ENCODE results near the gene EXOC6B. TPM values are rescaled to one million over a fixed set of nuclear protein-coding genes. Genes with fewer than 3 reads are reported as not detected.

Gene EXOC6B
- total RNA-seq, 4 donors from 2014 or later, result 54.9 to 93.7 (median 64.6) TPM

DNA sequence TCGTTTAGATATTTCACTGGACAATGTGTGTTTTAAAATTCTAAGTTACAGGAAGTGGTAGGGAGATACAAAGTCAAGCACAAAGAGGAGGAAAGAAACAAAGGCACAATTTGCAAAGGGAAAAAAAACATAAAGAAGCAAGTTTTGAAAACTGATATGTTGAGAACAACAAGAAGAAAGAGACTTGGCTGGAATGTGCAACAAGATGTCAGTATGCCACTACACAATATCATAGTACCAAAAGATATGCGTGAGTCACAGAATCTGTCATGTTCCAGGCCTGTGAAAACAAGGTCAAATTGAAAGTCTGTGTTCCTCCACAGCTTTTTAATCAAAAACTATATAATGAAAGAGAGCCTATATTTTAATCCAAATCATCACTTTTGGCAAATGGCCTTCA lies 12.0 kb downstream of the EXOC6B start:
- no peak for DNase-seq
- Histone ChIP-seq H3K9me3 (no peaks in the 10 kb centered on the region), H3K4me1 (no peaks in the 10 kb centered on the region), H3K36me3 (no peaks in the 10 kb centered on the region), H3K27me3 (no peaks in the 10 kb centered on the region), H3K4me3 (no peak overlapping the region), H3K27ac (no peak overlapping the region)
- no peak for TF ChIP-seq POLR2A (IDR thresholded peaks at IDR 0.05)
- TF ChIP-seq, protein P1, sequence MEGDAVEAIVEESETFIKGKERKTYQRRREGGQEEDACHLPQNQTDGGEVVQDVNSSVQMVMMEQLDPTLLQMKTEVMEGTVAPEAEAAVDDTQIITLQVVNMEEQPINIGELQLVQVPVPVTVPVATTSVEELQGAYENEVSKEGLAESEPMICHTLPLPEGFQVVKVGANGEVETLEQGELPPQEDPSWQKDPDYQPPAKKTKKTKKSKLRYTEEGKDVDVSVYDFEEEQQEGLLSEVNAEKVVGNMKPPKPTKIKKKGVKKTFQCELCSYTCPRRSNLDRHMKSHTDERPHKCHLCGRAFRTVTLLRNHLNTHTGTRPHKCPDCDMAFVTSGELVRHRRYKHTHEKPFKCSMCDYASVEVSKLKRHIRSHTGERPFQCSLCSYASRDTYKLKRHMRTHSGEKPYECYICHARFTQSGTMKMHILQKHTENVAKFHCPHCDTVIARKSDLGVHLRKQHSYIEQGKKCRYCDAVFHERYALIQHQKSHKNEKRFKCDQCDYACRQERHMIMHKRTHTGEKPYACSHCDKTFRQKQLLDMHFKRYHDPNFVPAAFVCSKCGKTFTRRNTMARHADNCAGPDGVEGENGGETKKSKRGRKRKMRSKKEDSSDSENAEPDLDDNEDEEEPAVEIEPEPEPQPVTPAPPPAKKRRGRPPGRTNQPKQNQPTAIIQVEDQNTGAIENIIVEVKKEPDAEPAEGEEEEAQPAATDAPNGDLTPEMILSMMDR (IDR thresholded peaks at IDR 0.05), result no peak

DNA sequence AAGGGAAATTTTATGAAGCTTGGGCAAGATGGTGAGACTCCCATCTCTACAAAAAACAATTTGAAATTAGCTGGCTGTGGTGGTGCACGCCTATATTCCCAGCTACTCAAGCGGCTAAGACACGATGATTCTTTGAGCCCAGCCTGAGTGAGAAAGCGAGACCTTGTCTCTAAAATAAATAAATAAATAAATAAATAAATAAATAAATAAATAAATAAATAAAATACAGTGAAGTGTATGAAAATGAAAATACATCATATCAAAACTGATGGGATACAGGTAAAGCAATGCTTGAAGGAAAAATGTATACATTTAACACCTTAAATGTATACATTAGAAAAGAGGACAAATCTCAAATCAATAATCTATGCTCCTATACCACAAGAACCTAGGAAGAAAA lies 15.7 kb downstream of the EXOC6B start:
- Histone ChIP-seq H3K27ac (no peak overlapping the region), H3K36me3 (no peaks in the 10 kb centered on the region), H3K4me3 (no peak overlapping the region), H3K27me3 (no peaks in the 10 kb centered on the region), H3K9me3 (no peaks in the 10 kb centered on the region), H3K4me1 (no peaks in the 10 kb centered on the region)
- TF ChIP-seq, protein P1 (IDR thresholded peaks at IDR 0.05), result no peak
- TF ChIP-seq POLR2A (IDR thresholded peaks at IDR 0.05), result no peak
- DNase-seq, result no peak

DNA sequence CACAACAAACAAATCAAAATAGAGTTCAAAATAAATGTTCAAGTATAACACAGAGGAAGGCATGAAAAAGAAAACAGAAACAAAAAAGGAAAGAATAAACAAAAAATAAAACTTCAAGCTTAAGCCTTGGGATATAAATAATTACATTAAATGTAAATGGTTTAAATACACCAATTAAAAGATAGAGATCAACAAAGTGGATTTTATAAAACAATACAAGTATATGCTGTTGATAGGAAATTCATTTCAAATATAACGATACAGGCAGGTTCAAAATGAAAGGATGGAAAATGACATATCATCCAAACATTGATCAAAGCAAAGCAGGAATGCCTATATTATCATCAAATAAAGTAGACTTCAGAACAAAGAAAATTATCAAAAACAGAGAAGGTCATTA lies 16.7 kb downstream of the EXOC6B start:
- Histone ChIP-seq H3K4me1 (no peaks in the 10 kb centered on the region), H3K27me3 (no peaks in the 10 kb centered on the region), H3K27ac (no peak overlapping the region), H3K4me3 (no peak overlapping the region), H3K36me3 (no peaks in the 10 kb centered on the region), H3K9me3 (no peaks in the 10 kb centered on the region)
- TF ChIP-seq, protein P1 (IDR thresholded peaks at IDR 0.05), result no peak
- no peak for TF ChIP-seq POLR2A (IDR thresholded peaks at IDR 0.05)
- no peak for DNase-seq

DNA sequence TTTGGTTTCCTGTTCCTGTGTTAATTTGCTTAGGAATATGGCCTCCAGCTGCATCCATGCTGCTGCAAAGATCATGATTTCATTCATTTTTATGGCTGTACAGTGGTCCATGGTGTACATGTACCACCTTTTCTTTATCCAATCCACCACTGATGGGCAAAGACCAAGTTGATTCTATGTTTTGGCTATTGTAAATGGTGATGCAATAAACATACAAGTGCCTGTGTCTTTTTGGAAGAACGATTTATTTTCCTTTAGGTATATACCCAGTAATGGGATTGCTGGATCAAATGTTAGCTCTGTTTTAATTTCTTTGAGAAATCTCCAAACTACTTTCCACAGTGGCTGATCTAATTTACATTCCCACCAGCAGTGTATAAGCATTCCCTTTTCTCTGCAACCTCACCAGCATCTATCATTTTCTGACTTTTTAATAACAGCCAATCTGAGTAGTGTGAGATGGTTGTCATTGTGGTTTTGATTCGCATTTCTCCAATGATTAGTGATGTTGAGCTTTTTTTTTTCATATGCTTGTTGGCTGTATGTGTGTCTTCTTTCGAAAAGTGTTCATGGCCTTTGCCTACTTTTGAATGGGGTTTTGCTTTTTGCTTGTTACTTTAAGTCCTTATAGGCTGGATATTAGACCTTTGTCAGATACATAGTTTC lies 19.4 kb downstream of the EXOC6B start:
- Histone ChIP-seq H3K27me3 (no peaks in the 10 kb centered on the region), H3K36me3 (no peaks in the 10 kb centered on the region), H3K9me3 (no peaks in the 10 kb centered on the region), H3K4me3 (no peak overlapping the region), H3K27ac (no peak overlapping the region), H3K4me1 (peaks cover 0 to 3% (median 0%) of the 10 kb centered on the region in 4 donors)
- TF ChIP-seq, protein P1 (IDR thresholded peaks at IDR 0.05), result no peak
- TF ChIP-seq POLR2A (IDR thresholded peaks at IDR 0.05), result no peak
- DNase-seq, result no peak

DNA sequence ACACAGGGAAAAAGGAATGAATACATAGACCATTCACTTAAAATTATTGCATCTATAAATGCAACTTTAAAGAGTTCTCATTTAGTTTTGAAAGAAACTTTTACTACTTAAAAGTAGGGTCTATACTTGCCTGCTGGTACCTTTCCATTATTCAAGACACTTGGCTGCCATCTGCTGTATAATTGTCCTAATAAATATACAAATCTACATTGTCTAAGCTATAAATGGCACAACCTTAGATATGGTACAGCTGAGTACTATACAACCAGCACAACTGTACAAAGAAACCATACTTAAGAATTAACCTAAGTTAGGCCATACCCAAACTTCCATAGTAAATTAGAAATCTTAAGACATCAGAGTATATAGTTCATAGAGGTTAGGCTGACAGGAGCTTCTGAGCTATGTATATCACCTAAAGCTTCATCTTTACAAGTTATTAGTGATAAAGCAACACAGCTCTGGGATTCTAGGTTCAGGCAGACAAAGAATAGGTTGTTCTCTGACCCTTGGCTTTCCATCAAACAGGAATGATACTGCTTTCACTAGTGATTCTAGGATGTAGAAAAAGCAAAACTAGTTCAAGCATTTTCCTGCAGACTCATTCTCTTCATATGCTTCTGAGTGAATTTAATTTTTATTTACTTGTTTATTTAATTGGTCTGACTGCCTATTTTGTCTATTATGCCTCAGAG lies 22.1 kb downstream of the EXOC6B start:
- Histone ChIP-seq H3K4me1 (peaks cover 0 to 8% (median 0%) of the 10 kb centered on the region in 4 donors), H3K27ac (no peak overlapping the region), H3K27me3 (no peaks in the 10 kb centered on the region), H3K4me3 (no peak overlapping the region), H3K36me3 (no peaks in the 10 kb centered on the region), H3K9me3 (no peaks in the 10 kb centered on the region)
- no peak for DNase-seq
- no peak for TF ChIP-seq POLR2A (IDR thresholded peaks at IDR 0.05)
- TF ChIP-seq, protein P1 (IDR thresholded peaks at IDR 0.05), result no peak
